ENCODE results near the gene REPS2. TPM values are rescaled to one million over a fixed set of nuclear protein-coding genes. Genes with fewer than 3 reads are reported as not detected.
A peak's percentile ranks its signal among the peaks of the same experiment; 100 is the strongest.

REPS2 gene
- polyA plus RNA-seq, 1 experiment, result 0.04 TPM

DNA sequence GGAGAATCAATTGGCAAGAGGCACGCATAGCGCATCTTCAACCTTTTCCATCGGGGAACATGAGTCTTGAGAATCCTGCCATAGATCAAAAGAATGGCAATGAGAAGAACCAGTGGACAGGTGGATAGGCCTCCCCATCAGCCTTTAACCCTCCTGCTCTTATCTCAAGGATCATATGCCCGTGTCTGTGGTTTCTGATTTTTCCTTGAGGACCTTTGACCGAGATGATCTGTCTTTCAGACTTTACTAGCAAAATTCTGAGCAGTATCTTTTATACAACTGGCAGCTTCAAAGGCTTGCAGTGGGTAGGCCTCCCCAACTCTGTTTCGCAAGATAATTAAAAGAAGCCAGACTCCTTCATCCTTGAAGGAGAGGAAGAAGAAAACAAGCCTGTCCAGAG, 174.4 kb downstream of the REPS2 start:
- TF ChIP-seq CTCF (IDR thresholded peaks at IDR 0.05; ENCODE audit: insufficient read depth, low read depth, low read length), result no peak
- Histone ChIP-seq H3K36me3 (ENCODE audit: control insufficient read depth, insufficient read depth, low read length) (no peaks in the 10 kb centered on the region), H3K4me3 (ENCODE audit: low read depth, low read length) (no peak overlapping the region), H3K27me3 (ENCODE audit: control insufficient read depth, insufficient read depth, low read length) (no peaks in the 10 kb centered on the region)
- POLR2A ChIA-PET, result no interaction called here
- CTCF ChIA-PET, result interaction anchor here (0.5 to 1.3 kb wide), 5 partner anchors 10 to 1169 kb away, joined by 3 to 4 read pairs (median 3); no protein-coding TSS in a partner anchor
- DNase-seq (ENCODE audit: low read depth), result no peak

- Histone ChIP-seq H3K36me3 (ENCODE audit: control insufficient read depth, insufficient read depth, low read length) (no peaks in the 10 kb centered on the region), H3K4me3 (ENCODE audit: low read depth, low read length) (no peak overlapping the region), H3K27me3 (ENCODE audit: control insufficient read depth, insufficient read depth, low read length) (no peaks in the 10 kb centered on the region)
- no peak for DNase-seq (ENCODE audit: low read depth)
- no peak for TF ChIP-seq CTCF (IDR thresholded peaks at IDR 0.05; ENCODE audit: insufficient read depth, low read depth, low read length)
- POLR2A ChIA-PET, result no interaction called here
- CTCF ChIA-PET, result no interaction called here
Measured at GRCh38 chrX:17154001-17154400, 207.5 kb downstream of the REPS2 start.

GRCh38 chrX:17160975-17161374, 214.5 kb downstream of the REPS2 start:
- no peak for DNase-seq (ENCODE audit: low read depth)
- peak; percentile 16; the same call in 1 of the 2 replicates for TF ChIP-seq CTCF (IDR thresholded peaks at IDR 0.05; ENCODE audit: insufficient read depth, low read depth, low read length)
- H3K27me3 ChIP-seq (ENCODE audit: control insufficient read depth, insufficient read depth, low read length), result no peaks in the 10 kb centered on the region
- no peak overlapping the region for H3K4me3 ChIP-seq (ENCODE audit: low read depth, low read length)
- CTCF ChIA-PET, result no interaction called here
- POLR2A ChIA-PET, result no interaction called here
- no peaks in the 10 kb centered on the region for H3K36me3 ChIP-seq (ENCODE audit: control insufficient read depth, insufficient read depth, low read length)

DNA sequence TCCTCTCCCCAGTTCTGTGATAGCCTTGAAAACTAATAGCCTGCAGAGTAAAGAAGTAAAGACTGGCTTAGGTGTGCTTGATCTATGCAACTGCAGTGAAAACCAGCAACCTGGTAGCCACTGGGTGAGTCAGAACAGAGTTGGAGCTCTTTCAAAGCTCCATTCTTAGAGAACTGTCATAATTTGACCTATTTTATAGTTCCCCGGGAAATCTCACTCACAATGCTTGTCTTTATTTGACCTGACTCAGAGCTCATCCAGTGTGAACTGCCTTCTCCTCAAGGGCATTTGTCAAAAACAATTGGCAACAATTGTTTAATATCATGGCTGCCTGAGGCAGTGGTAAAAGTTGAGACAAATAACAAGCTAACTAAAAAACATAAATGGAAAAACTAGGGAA, 215.5 kb downstream of the REPS2 start:
- Histone ChIP-seq H3K4me3 (ENCODE audit: low read depth, low read length) (no peak overlapping the region), H3K27me3 (ENCODE audit: control insufficient read depth, insufficient read depth, low read length) (no peaks in the 10 kb centered on the region), H3K36me3 (ENCODE audit: control insufficient read depth, insufficient read depth, low read length) (no peaks in the 10 kb centered on the region)
- ChIA-PET POLR2A (no interaction called here), CTCF (no interaction called here)
- no peak for TF ChIP-seq CTCF (IDR thresholded peaks at IDR 0.05; ENCODE audit: insufficient read depth, low read depth, low read length)
- no peak for DNase-seq (ENCODE audit: low read depth)

- CTCF ChIA-PET, result no interaction called here
- H3K4me3 ChIP-seq (ENCODE audit: low read depth, low read length), result no peak overlapping the region
- no peak for TF ChIP-seq CTCF (IDR thresholded peaks at IDR 0.05; ENCODE audit: insufficient read depth, low read depth, low read length)
- H3K27me3 ChIP-seq (ENCODE audit: control insufficient read depth, insufficient read depth, low read length), result no peaks in the 10 kb centered on the region
- no peak for DNase-seq (ENCODE audit: low read depth)
- POLR2A ChIA-PET, result no interaction called here
- no peaks in the 10 kb centered on the region for H3K36me3 ChIP-seq (ENCODE audit: control insufficient read depth, insufficient read depth, low read length)
Measured at GRCh38 chrX:17164079-17164478, 217.6 kb downstream of the REPS2 start.

Data from BJ (cell line).